ENCODE results near the gene HOXD10. TPM values are rescaled to one million over a fixed set of nuclear protein-coding genes. Genes with fewer than 3 reads are reported as not detected.

The HOXD10 gene
- total and polyA plus RNA-seq, 7 donors = 0.03 to 0.04 TPM; not detected in 5

GRCh38 chr2:176117162-176117822 lies 714 bp downstream of the HOXD10 start:
- TF ChIP-seq CTCF (IDR thresholded peaks at IDR 0.05) = no peak
- Histone ChIP-seq H3K27ac (no peak overlapping the region), H3K4me3 (no peak overlapping the region), H3K36me3 (ENCODE audit: insufficient read depth in 1 of 2, low read depth in 1 of 2) (no peaks in the 10 kb centered on the region), H3K27me3 (ENCODE audit: insufficient read depth in 3 of 3, low read length in 2 of 3) (peaks cover 7 to 96% (median 68%) of the 10 kb centered on the region in 3 donors), H3K4me1 (peaks cover 2% of the 10 kb centered on the region), H3K9me3 (no peaks in the 10 kb centered on the region)
- intact Hi-C loops (cut with DNase I) = no loop called here
- DNase-seq = no peak
- 9 to 14% (median 13%) methylated on average over 39 to 40 of the region's 40 CpGs for WGBS, 3 donors
- ATAC-seq = no peak

GRCh38 chr2:176117823-176118371 lies 1.3 kb downstream of the HOXD10 start:
- Histone ChIP-seq H3K27ac (no peak overlapping the region), H3K4me3 (no peak overlapping the region), H3K36me3 (ENCODE audit: insufficient read depth in 1 of 2, low read depth in 1 of 2) (no peaks in the 10 kb centered on the region), H3K9me3 (no peaks in the 10 kb centered on the region), H3K27me3 (ENCODE audit: insufficient read depth in 3 of 3, low read length in 2 of 3) (peaks cover 7 to 90% (median 62%) of the 10 kb centered on the region in 3 donors), H3K4me1 (peaks cover 2% of the 10 kb centered on the region)
- DNase-seq (no peak), ATAC-seq (no peak)
- intact Hi-C loops (cut with DNase I) = no loop called here
- no peak for TF ChIP-seq CTCF (IDR thresholded peaks at IDR 0.05)
- 18 to 27% (median 26%) methylated on average over 11 of the region's 11 CpGs for WGBS, 3 donors

GRCh38 chr2:176118601-176119339 lies 2.2 kb downstream of the HOXD10 start:
- peak; percentile 18 for TF ChIP-seq CTCF (IDR thresholded peaks at IDR 0.05)
- Histone ChIP-seq H3K27ac (no peak overlapping the region), H3K4me1 (peaks cover 2% of the 10 kb centered on the region), H3K36me3 (ENCODE audit: insufficient read depth in 1 of 2, low read depth in 1 of 2) (no peaks in the 10 kb centered on the region), H3K27me3 (ENCODE audit: insufficient read depth in 3 of 3, low read length in 2 of 3) (peaks cover 7 to 82% (median 60%) of the 10 kb centered on the region in 3 donors), H3K4me3 (no peak overlapping the region), H3K9me3 (no peaks in the 10 kb centered on the region)
- intact Hi-C loops (cut with DNase I) = no loop called here
- WGBS, 3 donors = 24 to 32% (median 27%) methylated on average over 24 of the region's 24 CpGs
- ATAC-seq (no peak), DNase-seq (no peak)

GRCh38 chr2:176120364-176121189 lies 4.0 kb downstream of the HOXD10 start:
- TF ChIP-seq CTCF (IDR thresholded peaks at IDR 0.05) = no peak
- Histone ChIP-seq H3K4me1 (peaks cover 2% of the 10 kb centered on the region), H3K36me3 (ENCODE audit: insufficient read depth in 1 of 2, low read depth in 1 of 2) (no peaks in the 10 kb centered on the region), H3K4me3 (no peak overlapping the region), H3K9me3 (no peaks in the 10 kb centered on the region), H3K27ac (no peak overlapping the region), H3K27me3 (ENCODE audit: insufficient read depth in 3 of 3, low read length in 2 of 3) (peaks cover 7 to 64% (median 49%) of the 10 kb centered on the region in 3 donors)
- WGBS, 3 donors = 75 to 78% (median 77%) methylated on average over 13 of the region's 13 CpGs
- no peak for DNase-seq
- no peak for ATAC-seq
- intact Hi-C loops (cut with DNase I) = loop anchor here in 1 of 2 donors (5.0 kb wide), 1 partner anchor 1027 kb away; no protein-coding TSS in a partner anchor

Measured in psoas muscle (tissue), 8 donors.